ENCODE results near the gene TPI1.

GRCh38 chr12:6894321-6894720 lies 27.0 kb downstream of the TPI1 start:
- TF ChIP-seq CTCF (IDR thresholded peaks at IDR 0.05) (no peak), POLR2A (IDR thresholded peaks at IDR 0.05) (no peak)
